Mononuclear cell (primary cell): ENCODE results near the gene PNLIPRP3. TPM values are rescaled to one million over a fixed set of nuclear protein-coding genes. Genes with fewer than 3 reads are reported as not detected.

ENCODE experiments used
- H3K27me3 ChIP-seq: 2 replicates; pipeline ENCODE4 v1.6.0; 2011; ENCODE audit warnings: low read length, control low read depth; ENCODE audit not compliant: insufficient read depth
- H3K4me1 ChIP-seq: 2 replicates; pipeline ENCODE4 v1.5.1; 2011; ENCODE audit warnings: mild to moderate bottlenecking, low read length, control low read depth; ENCODE audit not compliant: insufficient read depth
- H3K4me3 ChIP-seq: 2 replicates; pipeline ENCODE4 v1.5.1; 2011; ENCODE audit warnings: mild to moderate bottlenecking, low read length, moderate library complexity
- H3K9me3 ChIP-seq: 2 replicates; pipeline ENCODE4 v1.5.1; 2011; ENCODE audit warnings: low read depth, mild to moderate bottlenecking, control low read depth, low read length
- total RNA-seq: library from RNA; depleted of rRNA; stranded (reverse); fragments of >200 nt; gene quantifications from one replicate; pipeline ENCODE4 v1.2.3, GENCODE V29; 2012

PNLIPRP3 gene
- total RNA-seq, 1 donor = not detected

DNA sequence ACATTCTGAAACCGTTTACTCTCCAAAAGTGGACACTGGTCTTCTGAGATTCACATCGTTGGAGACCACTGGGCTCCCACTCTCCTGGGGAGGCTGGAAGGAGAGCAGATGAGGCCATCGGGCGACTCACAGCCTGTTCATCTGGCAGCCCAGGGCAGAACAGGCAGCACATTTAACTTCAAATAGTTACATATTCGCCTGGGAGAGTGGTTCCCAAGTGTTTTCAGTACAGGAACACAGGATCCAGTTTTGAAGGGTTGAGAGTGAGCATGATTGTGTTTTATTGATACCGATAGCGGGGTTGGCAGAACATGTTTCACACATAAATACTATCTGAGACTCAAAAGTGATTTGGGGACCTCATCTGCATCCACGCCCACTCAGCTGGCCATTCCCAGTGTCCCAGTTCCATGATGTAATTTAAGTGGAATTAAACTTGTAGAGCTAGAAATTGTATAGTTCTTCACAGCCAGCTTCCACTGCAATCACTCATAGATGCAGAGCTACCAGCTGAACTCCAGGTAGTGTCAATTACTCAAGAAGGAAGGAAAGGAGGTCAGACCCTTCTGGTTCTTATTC is 95.2 kb downstream of the PNLIPRP3 start:
- Histone ChIP-seq H3K27me3 (no peaks in the 10 kb centered on the region), H3K9me3 (no peaks in the 10 kb centered on the region), H3K4me1 (no peaks in the 10 kb centered on the region), H3K4me3 (no peak overlapping the region)

DNA sequence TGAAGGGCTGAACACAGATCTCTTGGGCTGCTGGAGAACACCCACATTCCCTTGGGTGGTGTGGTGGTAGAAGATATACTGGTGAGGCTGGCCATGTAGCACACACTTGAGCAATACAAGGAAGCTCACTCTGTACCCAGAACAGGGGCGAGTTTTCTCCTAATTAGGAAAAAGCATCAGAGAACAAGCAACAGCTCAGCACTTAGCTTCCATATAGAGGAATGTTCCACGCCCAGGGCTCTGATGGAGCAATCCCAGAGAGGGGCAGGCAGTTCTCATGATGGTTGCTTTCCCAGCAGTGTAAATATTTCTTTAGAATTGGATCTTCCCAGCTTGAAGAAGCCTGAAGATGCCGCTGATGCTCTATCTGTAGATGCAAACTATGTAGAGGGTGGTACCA is 97.1 kb downstream of the PNLIPRP3 start:
- Histone ChIP-seq H3K4me1 (no peaks in the 10 kb centered on the region), H3K27me3 (no peaks in the 10 kb centered on the region), H3K9me3 (no peaks in the 10 kb centered on the region), H3K4me3 (no peak overlapping the region)

- Histone ChIP-seq H3K27me3 (no peaks in the 10 kb centered on the region), H3K4me1 (no peaks in the 10 kb centered on the region), H3K4me3 (no peak overlapping the region), H3K9me3 (no peaks in the 10 kb centered on the region)
Measured at GRCh38 chr10:116526219-116526618, 98.6 kb downstream of the PNLIPRP3 start.

Other genes with a start within 250 kb of the PNLIPRP3 start
- not detected for gene GFRA1, start 154.6 kb upstream of the PNLIPRP3 start, total RNA-seq
- not detected for gene CCDC172, start 103.4 kb upstream of the PNLIPRP3 start, total RNA-seq
- not detected for gene PNLIP, start 118.1 kb downstream of the PNLIPRP3 start, total RNA-seq
- not detected for gene PNLIPRP1, start 163.1 kb downstream of the PNLIPRP3 start, total RNA-seq
- gene PNLIPRP2, start 193.1 kb downstream of the PNLIPRP3 start, total RNA-seq = not detected